ENCODE measurements around the gene TMEM245.

Gene TMEM245

DNA sequence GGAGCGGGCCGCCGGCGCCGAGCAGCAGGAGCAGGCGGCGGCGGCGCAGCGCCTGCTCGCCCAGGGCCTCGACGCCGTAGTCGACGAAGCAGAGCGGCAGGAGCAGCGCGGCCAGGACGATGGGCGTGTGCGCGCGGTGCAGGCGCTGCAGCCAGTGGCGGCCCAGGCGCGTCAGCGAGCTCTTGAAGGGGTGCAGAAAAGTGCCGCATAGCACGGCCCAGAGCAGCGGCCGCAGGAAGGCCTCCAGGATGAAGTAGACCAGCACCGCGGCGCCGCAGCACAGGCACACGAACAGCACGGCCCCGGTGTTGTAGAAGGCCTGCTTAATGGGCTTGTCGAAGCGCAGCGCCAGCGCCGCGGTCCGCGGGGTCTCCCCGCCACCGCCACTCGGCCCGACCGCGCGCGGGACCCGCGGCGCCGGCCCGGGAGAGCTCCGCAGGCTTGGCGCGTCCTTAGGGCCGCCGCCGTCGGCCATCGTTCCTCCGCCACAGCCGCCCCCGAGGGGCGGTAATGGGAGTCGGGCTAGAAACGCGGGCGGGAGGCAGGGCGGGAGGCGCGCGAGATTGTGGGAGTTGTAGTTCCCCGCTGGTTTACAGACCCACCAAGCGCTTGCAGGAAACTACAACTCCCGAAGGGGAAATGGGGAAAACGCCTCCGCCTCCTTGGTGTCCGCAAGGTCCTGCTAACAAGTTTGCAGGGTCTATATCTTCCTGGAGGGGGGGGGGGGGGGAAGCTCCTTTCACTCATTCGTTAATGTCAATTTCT is at the start of gene TMEM245:
Gene TMEM245, minus strand, starts transcription at position 509 of the 765 bp plus-strand sequence. Its CDS starts 34 bp downstream, at position 475.
- DNase-seq = peak; percentile 85

DNA sequence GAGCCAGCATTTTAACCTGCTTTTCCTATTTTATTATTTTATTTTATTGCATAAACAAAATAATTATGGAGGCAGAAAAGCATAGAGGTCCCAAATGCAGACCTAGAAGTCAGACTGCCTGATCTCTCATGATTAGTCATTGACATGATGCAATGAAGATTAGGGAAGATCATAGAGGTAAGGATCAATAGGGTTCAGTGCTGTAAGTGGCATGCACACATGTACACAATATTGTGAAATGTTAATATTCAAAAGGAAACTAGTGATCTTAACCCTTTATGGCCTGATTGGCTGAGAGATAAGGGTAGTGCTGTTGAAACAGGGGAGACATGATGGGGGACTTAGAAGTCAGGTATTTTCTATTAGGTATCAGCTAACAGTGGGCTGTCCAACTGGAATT is 48.4 kb upstream of the TMEM245 start:
- no peak for DNase-seq

DNA sequence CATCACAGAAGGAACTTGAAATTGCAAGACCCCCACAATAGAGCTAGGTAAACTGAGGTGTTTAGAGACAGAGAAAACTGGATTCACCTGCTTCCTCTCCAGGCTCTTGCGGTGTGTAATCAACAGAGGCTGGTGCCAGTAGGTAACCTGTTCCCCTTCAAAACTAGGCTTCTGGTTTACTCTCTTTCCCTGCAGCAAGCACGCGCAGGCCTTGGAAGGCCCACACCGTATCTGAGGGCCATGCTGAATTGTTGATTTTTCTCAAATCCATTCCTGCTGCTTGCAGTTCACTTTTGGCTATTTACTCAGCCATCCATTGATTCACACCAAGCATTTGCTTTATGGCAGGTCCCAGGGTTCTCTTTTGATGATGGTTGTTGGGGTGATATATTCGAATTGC is 48.0 kb upstream of the TMEM245 start:
- DNase-seq = no peak

DNA sequence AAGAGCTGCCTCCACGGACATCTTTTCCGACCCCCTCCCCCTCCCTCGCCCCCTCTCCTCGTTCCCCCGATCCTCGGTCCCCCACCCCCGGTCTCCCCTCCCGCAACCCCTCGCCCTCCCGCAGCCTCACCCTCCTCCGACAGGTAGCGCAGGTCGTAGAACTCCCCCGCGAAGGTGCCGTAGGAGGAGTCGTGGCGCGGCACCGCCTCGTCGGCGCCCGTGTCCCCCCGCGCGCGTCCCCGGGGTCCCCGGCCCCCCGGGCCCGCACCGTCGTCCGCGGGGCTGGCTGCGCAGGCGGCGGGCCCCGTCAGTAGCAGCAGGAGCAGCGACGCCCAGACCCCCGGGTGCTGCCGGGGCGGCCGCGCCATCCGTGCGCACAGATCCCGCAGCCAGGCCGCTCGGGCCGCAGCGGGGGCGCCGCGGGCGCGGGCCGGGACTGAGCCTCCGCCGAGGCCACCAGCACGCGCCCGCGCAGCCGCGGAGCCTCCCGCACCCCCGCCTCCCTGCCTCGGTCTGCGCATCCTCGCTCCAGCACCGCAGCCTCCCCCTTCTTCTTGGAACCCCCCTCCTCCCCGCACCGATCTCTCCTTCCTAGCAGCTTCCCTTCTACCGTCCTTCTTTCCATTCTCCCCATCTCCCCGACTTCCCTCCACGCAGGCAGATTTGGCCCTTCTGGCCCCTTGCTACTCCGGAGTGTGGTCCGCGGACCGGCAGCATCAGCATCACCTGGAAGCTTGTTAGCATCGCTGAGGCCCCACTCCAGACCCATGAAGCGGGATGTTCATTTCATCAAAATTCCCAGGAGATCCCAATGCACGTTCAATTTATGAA is 47.2 kb upstream of the TMEM245 start, which contains the start of gene FRRS1L:
Gene FRRS1L, minus strand, starts transcription at position 479 of the 831 bp plus-strand sequence. Its CDS starts 111 bp downstream, at position 368.
- DNase-seq = no peak

DNA sequence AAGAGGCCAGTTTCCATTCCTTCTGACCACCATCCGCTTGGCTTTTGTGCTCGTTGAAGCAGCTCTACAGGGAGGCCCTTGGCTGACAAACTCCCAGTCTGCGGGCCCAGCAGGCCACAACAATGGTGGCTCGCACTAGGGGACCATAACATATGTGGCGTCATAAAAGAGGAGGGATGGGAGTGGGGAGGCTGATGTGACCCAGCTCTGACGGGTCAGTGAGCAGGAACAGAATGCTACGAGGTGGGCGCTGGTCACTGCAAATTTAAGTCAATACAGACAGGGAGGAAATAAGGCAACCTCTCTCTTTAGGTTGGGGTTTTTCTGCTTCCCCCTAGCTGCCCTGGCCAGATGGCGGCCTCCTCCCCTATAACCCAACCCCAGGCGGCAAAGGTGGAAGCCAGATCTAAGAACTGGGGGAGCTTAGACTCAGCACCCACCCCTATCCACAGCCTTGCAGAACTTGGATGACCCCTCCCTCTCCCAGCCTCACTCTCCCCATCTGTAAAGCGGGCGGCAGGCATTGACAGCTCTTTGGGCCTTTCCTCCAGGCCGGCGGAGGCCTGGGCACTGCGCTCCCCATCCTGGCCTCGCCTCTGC is 46.5 kb upstream of the TMEM245 start:
- DNase-seq = no peak

DNA sequence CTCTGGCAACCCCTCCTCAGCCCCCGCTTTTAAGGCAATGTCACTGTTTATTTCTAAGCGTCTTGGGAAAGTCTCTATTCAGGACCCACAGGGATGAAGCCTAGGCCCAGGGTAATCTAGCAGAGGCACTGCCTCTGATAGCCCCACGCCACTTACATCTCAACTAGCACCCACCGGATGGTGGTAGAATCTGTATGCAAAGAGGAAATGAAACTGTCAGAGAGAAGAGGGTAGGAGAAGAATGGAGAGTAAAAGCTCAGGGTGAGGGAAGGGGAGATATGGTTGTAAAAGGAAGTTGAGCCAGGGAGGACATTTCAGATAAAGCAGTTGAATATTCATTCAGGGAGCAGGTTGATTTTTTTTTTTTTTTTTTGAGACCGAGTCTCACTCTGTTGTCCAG is 44.3 kb upstream of the TMEM245 start:
- no peak for DNase-seq

DNA sequence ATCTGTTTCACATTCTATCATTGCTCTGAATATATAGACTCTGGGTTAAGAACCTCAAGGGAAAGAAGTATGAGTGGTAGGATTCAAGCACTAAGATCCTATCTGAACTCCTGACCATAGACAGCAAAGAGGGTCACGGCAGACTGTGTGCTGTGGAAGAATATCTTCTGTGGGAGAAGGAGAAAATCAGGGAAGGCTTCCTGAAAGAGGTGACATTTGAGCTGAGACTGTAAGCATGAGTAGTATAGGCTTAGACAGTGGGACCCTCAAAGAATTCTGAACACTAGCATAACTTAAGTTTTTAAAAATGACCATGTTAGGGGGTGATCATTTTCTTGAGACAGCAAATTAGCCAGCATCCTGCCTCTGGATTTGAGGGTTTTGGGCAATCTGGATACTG is 43.4 kb upstream of the TMEM245 start:
- DNase-seq = no peak

DNA sequence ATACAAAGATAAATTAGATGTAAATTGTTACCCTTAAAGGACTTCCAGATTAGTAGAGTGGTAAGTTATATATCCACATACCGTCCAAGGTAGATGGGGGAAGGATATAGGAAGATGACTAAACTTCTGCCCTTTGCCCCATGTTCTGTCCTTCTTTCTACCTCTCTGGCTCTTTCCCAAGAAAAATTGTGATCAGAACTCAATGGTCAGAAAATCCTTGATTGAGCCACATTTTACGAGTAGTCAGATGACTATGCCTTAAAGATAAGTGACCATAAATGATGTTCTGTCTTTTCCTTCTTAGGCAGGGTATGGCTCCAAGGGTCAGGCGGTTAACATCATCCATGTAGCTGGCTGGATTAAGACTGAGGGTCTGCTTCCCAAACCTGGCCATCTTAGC is 42.9 kb upstream of the TMEM245 start:
- DNase-seq = no peak

DNA sequence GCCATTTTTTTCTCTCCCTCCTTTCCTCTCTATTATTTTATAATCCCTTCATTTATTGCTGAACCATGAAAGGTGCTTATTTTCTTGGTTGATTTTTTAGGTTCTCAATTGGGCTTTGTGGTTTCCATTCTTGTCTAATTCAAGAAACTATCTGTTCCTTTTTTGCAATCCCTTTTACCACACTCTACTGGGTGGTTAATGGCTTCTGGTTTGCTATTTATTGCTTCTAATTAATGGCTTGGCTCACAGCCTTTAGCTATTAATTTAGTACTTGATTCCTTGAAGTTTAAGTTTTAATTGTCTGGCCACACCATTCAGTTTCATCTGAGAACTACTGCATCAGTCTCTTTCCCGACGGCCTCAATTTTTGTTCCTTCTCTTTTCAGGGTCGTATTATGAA is 41.7 kb upstream of the TMEM245 start:
- DNase-seq = no peak

DNA sequence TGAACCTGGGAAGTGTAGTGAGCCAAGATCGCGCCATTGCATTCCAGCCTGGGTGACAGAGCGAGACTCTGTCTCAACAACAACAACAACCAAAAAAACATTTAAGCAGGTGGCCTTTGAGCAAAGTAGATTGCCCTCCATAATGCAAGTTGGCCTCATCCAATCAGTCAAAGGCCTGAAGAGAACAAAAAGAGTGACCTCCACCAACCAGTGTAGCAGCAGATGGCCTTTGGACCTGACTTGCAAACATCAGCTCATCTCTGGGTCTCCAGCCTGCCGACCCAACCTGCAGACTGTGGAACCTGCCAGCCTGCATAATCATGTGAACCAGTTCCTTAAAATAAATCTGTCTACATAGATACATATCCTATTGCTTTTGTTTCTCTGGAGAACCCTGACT is 39.8 kb upstream of the TMEM245 start:
- DNase-seq = no peak

DNA sequence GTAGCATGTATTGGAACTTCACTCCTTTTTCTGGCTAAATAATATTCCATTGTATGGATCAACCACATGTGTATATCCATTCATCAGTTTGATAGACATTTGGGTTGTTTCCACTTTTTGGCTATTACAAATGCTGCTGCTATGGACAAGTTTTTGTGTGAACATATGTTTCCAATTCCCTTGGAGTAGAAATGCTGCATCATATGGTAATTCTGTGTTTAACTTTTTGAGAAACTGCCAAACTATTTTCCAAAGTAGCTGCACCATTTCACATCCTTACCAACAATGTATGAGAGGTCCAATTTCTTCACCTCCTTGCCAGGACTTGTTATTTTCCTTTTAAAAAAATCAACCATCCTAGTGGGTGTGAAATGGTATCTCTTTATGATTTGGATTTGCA is 38.9 kb upstream of the TMEM245 start:
- no peak for DNase-seq

DNA sequence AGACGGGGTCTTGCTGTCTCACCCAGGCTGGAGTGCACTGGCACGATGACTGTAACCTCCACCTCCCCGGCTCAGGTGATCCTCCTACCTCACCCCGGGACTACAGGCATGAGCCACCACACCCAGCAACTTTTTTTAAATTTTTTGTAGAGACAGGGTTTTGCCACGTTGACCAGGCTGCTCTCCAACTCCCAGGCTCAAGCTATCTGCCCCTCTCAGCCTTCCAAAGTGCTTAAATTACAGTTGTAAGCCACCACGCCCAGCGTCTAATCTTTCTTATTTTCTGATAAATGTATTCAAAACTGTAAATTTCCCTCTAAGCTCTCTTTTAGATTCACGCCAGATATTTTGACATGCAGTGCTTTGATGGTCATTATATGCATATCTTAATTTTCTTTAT is 37.0 kb upstream of the TMEM245 start:
- no peak for DNase-seq

DNA sequence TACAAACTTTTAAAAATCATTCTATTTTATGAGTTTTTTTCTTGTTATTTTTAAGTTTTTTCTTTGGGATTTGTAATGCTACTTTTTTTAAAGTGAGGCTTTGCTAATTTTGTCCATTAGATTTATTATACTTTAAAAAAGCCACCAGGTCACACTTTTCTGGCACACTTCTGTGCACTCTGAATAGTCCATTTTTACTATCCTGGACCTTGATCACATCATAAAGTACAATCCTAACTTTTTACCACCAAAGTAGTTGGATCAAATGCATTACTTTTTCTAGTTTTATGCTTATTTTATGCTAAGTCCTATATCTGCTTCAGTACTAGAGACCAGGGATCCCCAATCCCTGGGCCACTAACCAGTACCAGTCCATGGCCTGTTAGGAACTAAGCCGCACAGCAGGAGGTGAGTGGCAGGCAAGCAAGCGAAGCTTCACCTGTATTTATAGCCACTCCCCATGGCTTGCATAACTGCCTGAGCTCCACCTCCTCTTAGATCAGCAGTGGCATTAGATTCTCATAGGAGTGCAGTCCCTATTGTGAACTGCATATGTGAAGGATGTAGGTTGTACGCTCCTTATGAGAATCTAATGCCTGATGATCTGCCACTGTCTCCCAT is 31.3 kb upstream of the TMEM245 start:
- DNase-seq = no peak

DNA sequence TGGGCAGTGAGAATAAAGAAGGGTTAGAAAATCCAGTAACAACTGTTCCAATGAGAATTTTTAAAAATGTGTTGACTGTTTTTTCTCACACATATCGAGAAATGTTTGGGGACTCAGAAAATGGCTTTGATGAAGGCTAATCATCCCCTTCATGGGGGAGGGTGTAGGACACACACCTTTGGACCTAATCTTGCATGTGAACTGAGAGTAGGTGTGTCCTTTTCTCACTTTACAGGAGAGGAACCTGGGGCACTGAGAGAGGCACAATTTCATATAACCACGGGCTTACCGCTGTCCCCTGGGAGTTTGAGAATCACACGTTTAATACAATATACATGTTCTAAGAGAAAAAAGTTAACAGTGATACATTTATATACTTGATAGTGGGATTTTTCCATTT is 30.0 kb upstream of the TMEM245 start:
- no peak for DNase-seq

DNA sequence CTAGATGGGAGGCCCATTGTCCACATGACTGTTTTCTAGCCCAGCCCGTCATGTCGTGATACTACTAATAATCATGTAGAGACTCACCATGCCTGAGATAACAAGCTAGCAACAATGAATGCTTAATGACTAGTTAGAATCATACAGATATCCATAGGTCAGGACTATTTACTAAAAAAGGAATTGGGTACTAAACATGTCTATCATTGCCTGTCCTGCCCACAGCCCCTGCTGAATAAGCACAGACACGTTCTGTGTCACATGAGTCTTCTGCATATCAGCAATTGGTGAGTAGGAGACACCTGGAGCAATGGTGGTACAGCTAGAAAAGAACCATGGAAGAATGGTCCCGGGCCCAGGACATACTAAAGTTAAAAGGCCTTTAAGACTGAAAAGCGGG is 29.3 kb upstream of the TMEM245 start:
- DNase-seq = no peak

DNA sequence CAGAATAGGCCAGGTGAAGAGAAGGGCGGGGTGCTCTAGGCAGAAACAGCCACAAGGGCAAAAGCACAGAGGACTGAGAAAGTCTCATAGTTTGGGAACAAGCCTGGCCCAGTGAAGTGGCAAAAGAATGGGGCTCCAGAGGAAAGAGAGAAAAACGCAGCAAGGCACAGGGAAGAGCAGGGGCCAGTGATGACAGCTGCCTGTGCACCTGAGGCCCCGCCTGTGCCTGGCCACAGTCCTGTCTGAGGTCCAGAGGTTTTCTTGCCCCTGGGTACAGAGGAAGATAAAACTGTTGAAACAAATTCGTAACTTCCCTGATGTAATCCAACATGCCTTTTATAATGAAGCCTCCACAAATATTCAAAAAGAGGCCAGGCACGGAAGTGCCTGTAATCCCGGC is 25.3 kb upstream of the TMEM245 start:
- DNase-seq = no peak

DNA sequence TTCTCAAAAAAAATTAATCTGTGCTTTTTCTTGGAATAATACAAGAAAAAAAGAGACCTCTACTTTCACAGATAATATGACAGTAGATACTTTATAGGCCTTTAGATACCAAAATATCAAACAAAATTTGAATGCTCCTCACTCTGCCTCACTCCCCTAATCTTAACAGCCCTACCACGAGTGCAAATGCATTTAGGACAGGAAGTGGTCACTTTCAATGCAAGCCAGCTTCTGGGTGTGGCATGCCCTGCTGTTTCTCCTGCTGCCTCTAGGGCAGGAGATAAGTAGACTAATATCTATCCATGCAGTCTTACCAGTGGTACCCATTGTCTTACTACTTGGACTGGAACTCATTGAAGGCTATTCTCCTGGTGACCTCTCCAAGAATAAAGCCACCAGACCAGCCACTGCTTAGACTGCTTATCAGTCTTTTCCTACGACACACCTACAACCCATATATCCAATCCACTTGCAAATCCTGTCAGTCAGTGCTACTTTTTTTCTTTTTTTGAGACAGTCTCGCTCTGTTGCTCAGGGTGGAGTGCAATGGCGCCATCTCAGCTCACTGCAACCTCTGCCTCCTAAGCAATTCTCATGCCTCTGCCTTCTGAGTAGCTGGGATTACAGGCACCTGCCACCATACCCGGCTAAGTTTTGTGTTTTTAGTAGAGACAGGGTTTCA is 24.3 kb upstream of the TMEM245 start:
- DNase-seq = no peak

DNA sequence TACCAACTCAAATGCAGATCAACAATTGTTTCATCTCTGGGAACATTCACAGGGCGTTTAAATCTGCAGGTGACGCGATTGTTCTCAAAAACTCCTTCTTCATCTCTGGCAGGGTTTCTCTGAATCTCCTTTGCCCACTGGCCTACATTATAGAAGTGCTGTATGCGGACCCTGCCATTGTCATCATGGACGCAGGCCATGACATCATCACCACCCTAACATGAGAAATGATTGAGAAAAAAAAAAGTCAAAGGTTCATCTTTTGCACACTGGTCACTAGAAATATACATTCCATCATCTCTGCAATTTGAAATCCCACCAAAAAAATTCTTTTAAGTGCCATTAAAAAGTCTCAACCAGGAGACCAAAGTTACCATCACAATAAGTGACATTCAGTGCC is 21.6 kb upstream of the TMEM245 start:
- no peak for DNase-seq

DNA sequence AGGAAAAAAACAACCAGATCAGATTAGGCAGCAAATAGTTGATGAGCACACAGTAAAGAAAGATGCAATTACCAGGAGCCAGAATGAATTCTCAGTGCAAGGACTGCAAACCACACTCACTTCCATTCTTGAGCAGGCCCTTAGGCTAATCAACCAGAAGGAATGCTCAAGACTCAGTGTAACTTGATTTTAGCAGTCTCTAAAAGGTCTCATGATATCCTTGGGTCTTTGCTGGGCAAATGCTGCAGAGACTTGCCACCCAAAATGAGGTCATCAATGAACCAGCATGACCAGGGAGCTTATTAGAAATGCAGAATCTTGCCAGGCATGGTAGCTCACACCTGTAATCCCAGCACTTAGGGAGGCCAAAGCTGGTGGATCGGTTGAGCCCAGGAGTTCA is 20.1 kb upstream of the TMEM245 start:
- no peak for DNase-seq

DNA sequence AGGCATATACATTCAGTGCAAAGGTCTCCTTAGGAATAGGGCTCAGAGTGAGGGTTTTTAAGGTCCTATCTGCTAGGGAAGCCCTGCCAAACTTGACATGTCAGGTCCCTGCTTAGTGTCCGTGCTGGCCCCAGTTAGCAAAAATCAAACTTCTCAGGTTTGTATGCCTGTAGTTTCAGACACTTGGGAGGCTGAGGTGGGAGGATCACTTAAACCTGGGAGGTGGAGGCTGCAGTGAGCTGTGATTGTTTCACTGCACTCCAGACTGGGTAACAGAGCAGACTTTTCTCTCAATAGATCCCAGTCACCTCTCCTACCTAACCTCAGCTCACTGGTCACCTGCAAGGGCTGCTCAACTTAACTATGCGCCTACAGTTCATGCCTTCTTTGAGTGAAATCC is 18.7 kb upstream of the TMEM245 start:
- no peak for DNase-seq

DNA sequence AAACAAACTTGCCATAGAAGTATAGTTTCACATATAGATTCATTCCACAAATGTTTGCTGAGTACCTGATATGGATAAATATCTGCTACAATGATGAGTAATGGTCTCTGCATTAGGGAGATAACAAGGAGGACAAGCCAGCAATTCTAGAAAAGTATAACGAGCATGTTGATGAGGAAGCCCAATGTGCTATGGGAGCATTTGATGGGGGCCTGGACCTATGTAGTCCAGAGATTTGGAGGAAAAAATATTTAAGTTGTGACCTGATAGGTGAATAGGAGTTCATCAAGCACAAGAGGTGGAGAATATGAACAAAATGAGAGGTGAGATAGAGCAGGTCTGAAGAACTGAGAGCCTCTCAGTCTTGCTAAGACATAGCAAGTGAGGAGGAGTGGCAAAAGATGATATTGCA is 14.4 kb upstream of the TMEM245 start:
- DNase-seq = no peak

DNA sequence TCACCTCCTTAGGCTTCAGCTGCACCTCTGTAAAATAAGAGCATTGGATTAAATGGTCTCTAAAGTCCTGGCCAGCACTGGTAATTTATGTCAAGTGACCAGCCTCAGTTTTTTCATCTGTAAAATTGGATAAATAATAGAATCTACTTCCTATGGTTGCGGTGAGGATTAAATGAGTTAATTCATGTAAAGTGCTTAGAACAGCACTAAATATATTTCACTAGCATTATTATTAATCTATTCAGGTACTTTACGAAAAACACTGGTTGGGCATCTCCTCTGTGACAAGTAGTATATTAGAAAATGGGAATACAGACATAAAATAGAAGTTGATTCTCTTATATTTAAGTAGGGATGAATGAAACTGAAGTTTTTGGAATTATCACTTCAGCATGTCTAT is 13.8 kb upstream of the TMEM245 start:
- DNase-seq = no peak

DNA sequence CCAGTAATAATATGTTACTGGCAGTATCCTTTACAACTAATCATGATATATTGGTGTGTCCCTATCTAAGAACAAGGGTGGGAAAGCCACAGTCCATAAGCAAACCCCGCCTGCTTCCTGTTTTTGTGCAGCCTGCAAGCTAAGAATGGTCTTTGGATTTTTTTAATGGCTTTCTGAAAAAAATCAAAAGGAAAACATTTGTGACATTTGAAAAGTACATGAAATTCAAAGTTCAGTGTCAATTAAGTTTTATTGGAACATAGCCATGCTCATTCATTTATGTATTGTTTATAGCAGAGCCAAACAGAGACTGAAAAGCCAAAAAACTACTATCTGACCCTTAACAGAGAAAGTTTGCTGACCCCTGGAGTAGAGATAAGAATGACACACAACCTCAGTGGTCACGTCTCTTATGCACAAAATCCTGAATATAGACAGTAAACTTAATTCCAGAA is 12.8 kb upstream of the TMEM245 start:
- no peak for DNase-seq
